Fibroblast of lung (primary cell): ENCODE results near the gene PANK1. TPM values are rescaled to one million over a fixed set of nuclear protein-coding genes. Genes with fewer than 3 reads are reported as not detected.
A peak's percentile ranks its signal among the peaks of the same experiment; 100 is the strongest.

Source experiments
- DNase-seq, 2 donors: peaks; one replicate each; pipeline versions ENCODE4 v3.0.0 to v3.0.0-alpha.2; 2010; ENCODE audit warnings: low read depth in 2 of 2
- H2AFZ ChIP-seq: 2 replicates; pipeline ENCODE4 v1.5.1; 2012; ENCODE audit warnings: low read length, control low read depth, inconsistent platforms
- H3K27ac ChIP-seq: 2 replicates; pipeline ENCODE4 v1.5.1; 2011; ENCODE audit warnings: low read length, control low read depth; ENCODE audit not compliant: insufficient read depth
- H3K27me3 ChIP-seq: 2 replicates; pipeline ENCODE4 v1.5.1; 2011; ENCODE audit warnings: mild to moderate bottlenecking, low read length; ENCODE audit not compliant: control insufficient read depth, insufficient read depth
- H3K36me3 ChIP-seq: 2 replicates; pipeline ENCODE4 v1.5.1; 2011; ENCODE audit warnings: low read length; ENCODE audit not compliant: control insufficient read depth, insufficient read depth
- H3K4me1 ChIP-seq: 2 replicates; pipeline ENCODE4 v1.5.1; 2011; ENCODE audit warnings: low read length; ENCODE audit not compliant: control insufficient read depth, insufficient read depth; ENCODE audit errors: extremely low read depth
- H3K4me2 ChIP-seq: 2 replicates; pipeline ENCODE4 v1.5.1; 2011; ENCODE audit warnings: low read length, control low read depth; ENCODE audit not compliant: insufficient read depth; ENCODE audit errors: extremely low read depth
- H3K4me3 ChIP-seq, 4 experiments: fragments of 200-600 bp in 1 of 4; sonication (generic) in 1 of 4; replicated peaks in 1 of 4; 2 replicates each; pipeline ENCODE4 v1.5.1; 2011 to 2016; ENCODE audit warnings: low read length in 4 of 4, low read depth in 3 of 4, mild to moderate bottlenecking in 3 of 4, control low read depth in 2 of 4, inconsistent platforms in 1 of 4, mixed read lengths in 1 of 4; ENCODE audit not compliant: insufficient read depth in 1 of 4; ENCODE audit errors: control extremely low read depth in 1 of 4
- H3K79me2 ChIP-seq: 2 replicates; pipeline ENCODE4 v1.5.1; 2012; ENCODE audit warnings: mild to moderate bottlenecking, low read length, inconsistent platforms; ENCODE audit not compliant: control insufficient read depth, insufficient read depth
- H3K9ac ChIP-seq: 2 replicates; pipeline ENCODE4 v1.5.1; 2011; ENCODE audit warnings: mild to moderate bottlenecking, low read length, control low read depth; ENCODE audit not compliant: insufficient read depth
- H3K9me3 ChIP-seq: 2 replicates; pipeline ENCODE4 v1.5.1; 2012; ENCODE audit warnings: low read depth, low read length; ENCODE audit not compliant: control insufficient read depth, insufficient read depth
- H4K20me1 ChIP-seq: 2 replicates; pipeline ENCODE4 v1.5.1; 2011; ENCODE audit warnings: low read length; ENCODE audit not compliant: control insufficient read depth, insufficient read depth; ENCODE audit errors: extremely low read depth
- CTCF ChIP-seq, 2 donors: IDR thresholded peaks in 1 of 2; conservative IDR thresholded peaks in 1 of 2; 1 replicate in 1 of 2; 2 replicates in 1 of 2; pipeline ENCODE4 v1.5.1; 2011 to 2012; ENCODE audit warnings: low read length in 2 of 2, control low read depth in 1 of 2, inconsistent platforms in 1 of 2, low read depth in 1 of 2, mild to moderate bottlenecking in 1 of 2
- EZH2 ChIP-seq: IDR thresholded peaks from 2 replicates; pipeline ENCODE4 v1.5.1; 2012; ENCODE audit warnings: low read length, control low read depth, mild to moderate bottlenecking; ENCODE audit errors: missing control alignments
- polyA plus RNA-seq, 2 donors: library from polyadenylated mRNA; depleted of rRNA in 1 of 2; stranded (reverse) in 1 of 2; unstranded in 1 of 2; fragments of >200 nt; gene quantifications; 2 replicates each; pipeline ENCODE4 v1.2.1, GENCODE V29; 2011 to 2012; ENCODE audit warnings: missing spikeins in 1 of 2
- total RNA-seq: library from RNA; depleted of rRNA; stranded (reverse); fragments of >200 nt; gene quantifications from 2 replicates; pipeline ENCODE4 v1.2.1, GENCODE V29; 2014

The PANK1 gene
- total and polyA plus RNA-seq, 2 donors (not counting 1 experiment from before 2014, with no cell fraction given): 5.3 to 9.2 TPM

GRCh38 chr10:89690027-89690426, 45.0 kb upstream of the PANK1 start:
- Histone ChIP-seq H3K4me3 (no peak overlapping the region), H3K4me1 (no peaks in the 10 kb centered on the region), H2AFZ (no peak overlapping the region), H3K27me3 (no peaks in the 10 kb centered on the region), H3K4me2 (no peak overlapping the region), H3K9ac (no peak overlapping the region), H3K79me2 (no peaks in the 10 kb centered on the region), H3K9me3 (no peaks in the 10 kb centered on the region), H3K36me3 (no peaks in the 10 kb centered on the region), H3K27ac (no peak overlapping the region), H4K20me1 (no peaks in the 10 kb centered on the region)
- TF ChIP-seq CTCF (conservative IDR thresholded peaks at IDR 0.05 in 1 of 2, IDR thresholded peaks at IDR 0.05 in 1 of 2; ENCODE audit: low read depth in 1 of 2, low read length in 2 of 2): no peak
- TF ChIP-seq EZH2: no peak
- DNase-seq: no peak

DNA sequence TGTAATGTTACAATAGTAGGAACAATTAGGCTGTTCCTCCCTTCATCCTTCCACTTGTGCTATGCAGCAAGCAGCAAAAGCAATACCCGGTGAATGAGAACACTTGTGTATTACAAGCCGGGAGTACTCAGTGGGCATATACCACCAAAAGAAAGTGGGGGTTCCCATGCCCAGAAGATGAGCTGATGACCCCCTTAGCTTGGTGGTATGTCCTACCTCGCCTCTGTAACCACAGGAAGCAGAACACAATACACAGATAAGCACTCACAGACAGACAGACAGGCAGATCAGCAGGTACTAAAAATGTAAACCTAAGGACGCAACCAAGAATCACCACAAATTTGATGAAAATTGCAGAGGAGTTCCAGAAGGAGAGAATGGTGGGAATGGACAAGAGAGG, 40.9 kb upstream of the PANK1 start:
- Histone ChIP-seq H2AFZ (no peak overlapping the region), H3K79me2 (no peaks in the 10 kb centered on the region), H3K4me2 (no peak overlapping the region), H4K20me1 (no peaks in the 10 kb centered on the region), H3K9ac (no peak overlapping the region), H3K36me3 (no peaks in the 10 kb centered on the region), H3K4me1 (no peaks in the 10 kb centered on the region), H3K4me3 (no peak overlapping the region), H3K27me3 (no peaks in the 10 kb centered on the region), H3K27ac (no peak overlapping the region), H3K9me3 (no peaks in the 10 kb centered on the region)
- no peak for DNase-seq
- TF ChIP-seq CTCF (conservative IDR thresholded peaks at IDR 0.05 in 1 of 2, IDR thresholded peaks at IDR 0.05 in 1 of 2; ENCODE audit: low read depth in 1 of 2, low read length in 2 of 2) (no peak), EZH2 (no peak)

- H3K9ac ChIP-seq: no peak overlapping the region
- no peaks in the 10 kb centered on the region for H3K9me3 ChIP-seq
- H4K20me1 ChIP-seq: no peaks in the 10 kb centered on the region
- peak; percentile 22 to 29 for DNase-seq
- H3K79me2 ChIP-seq: no peaks in the 10 kb centered on the region
- no peaks in the 10 kb centered on the region for H3K36me3 ChIP-seq
- no peaks in the 10 kb centered on the region for H3K4me1 ChIP-seq
- H3K4me3 ChIP-seq: no peak overlapping the region
- no peaks in the 10 kb centered on the region for H3K27me3 ChIP-seq
- no peak for TF ChIP-seq EZH2
- TF ChIP-seq CTCF (conservative IDR thresholded peaks at IDR 0.05 in 1 of 2, IDR thresholded peaks at IDR 0.05 in 1 of 2; ENCODE audit: low read depth in 1 of 2, low read length in 2 of 2): no peak
- H3K4me2 ChIP-seq: no peak overlapping the region
- H3K27ac ChIP-seq: no peak overlapping the region
- H2AFZ ChIP-seq: no peak overlapping the region
Measured at GRCh38 chr10:89684604-89685003, 39.6 kb upstream of the PANK1 start.
